ENCODE results near the gene RACK1.

Gene RACK1

GRCh38 chr5:181259974-181260719 is 16.4 kb upstream of the RACK1 start:
- DNase-seq (ENCODE audit: low read depth in 2 of 2) = no peak

GRCh38 chr5:181259283-181259682 is 15.6 kb upstream of the RACK1 start:
- DNase-seq (ENCODE audit: low read depth in 2 of 2) = no peak

GRCh38 chr5:181258576-181258975 is 14.9 kb upstream of the RACK1 start:
- DNase-seq (ENCODE audit: low read depth in 2 of 2) = no peak

- DNase-seq (ENCODE audit: low read depth in 2 of 2) = no peak
Measured at GRCh38 chr5:181255836-181256578, 12.3 kb upstream of the RACK1 start.

GRCh38 chr5:181255276-181255675 is 11.6 kb upstream of the RACK1 start:
- no peak for DNase-seq (ENCODE audit: low read depth in 2 of 2)

- DNase-seq (ENCODE audit: low read depth in 2 of 2) = no peak
Measured at GRCh38 chr5:181248277-181248676, 4.6 kb upstream of the RACK1 start.

GRCh38 chr5:181246276-181247049 is 2.8 kb upstream of the RACK1 start:
- DNase-seq (ENCODE audit: low read depth in 2 of 2) = peak; percentile 52 to 62

- no peak for DNase-seq (ENCODE audit: low read depth in 2 of 2)
Measured at GRCh38 chr5:181245427-181246275, 1.9 kb upstream of the RACK1 start.

- no peak for DNase-seq (ENCODE audit: low read depth in 2 of 2)
Measured at GRCh38 chr5:181243018-181243563, 615 bp downstream of the RACK1 start.

- DNase-seq (ENCODE audit: low read depth in 2 of 2) = no peak
Measured at GRCh38 chr5:181242031-181242451, 1.7 kb downstream of the RACK1 start.

GRCh38 chr5:181241393-181241975 is 2.2 kb downstream of the RACK1 start:
- DNase-seq (ENCODE audit: low read depth in 2 of 2) = no peak

- no peak for DNase-seq (ENCODE audit: low read depth in 2 of 2)
Measured at GRCh38 chr5:181239062-181239663, 4.5 kb downstream of the RACK1 start.

GRCh38 chr5:181237729-181238385 is 5.8 kb downstream of the RACK1 start:
- no peak for DNase-seq (ENCODE audit: low read depth in 2 of 2)

- no peak for DNase-seq (ENCODE audit: low read depth in 2 of 2)
Measured at GRCh38 chr5:181236954-181237641, 6.6 kb downstream of the RACK1 start.

GRCh38 chr5:181236471-181236870 is 7.2 kb downstream of the RACK1 start:
- DNase-seq (ENCODE audit: low read depth in 2 of 2) = no peak

GRCh38 chr5:181235689-181236366 is 7.9 kb downstream of the RACK1 start:
- no peak for DNase-seq (ENCODE audit: low read depth in 2 of 2)

GRCh38 chr5:181235323-181235688 is 8.4 kb downstream of the RACK1 start:
- DNase-seq (ENCODE audit: low read depth in 2 of 2) = no peak

GRCh38 chr5:181234455-181235306 is 9.0 kb downstream of the RACK1 start:
- no peak for DNase-seq (ENCODE audit: low read depth in 2 of 2)
